Kidney (tissue), 14 donors: ENCODE measurements around the gene PDCD7. TPM values are rescaled to one million over a fixed set of nuclear protein-coding genes. Genes with fewer than 3 reads are reported as not detected.

Experiments used
- DNase-seq, 5 donors: peaks; one replicate each; pipeline ENCODE4 v3.0.0-alpha.2; 2013 to 2020
- FAIRE-seq: peaks from 2 replicates; lab custom pipeline; 2012; peaks lifted over from hg19 to GRCh38; lab: Jason Lieb, UNC
- H3K27ac ChIP-seq, 2 donors: one replicate each; pipeline ENCODE4 v1.7.0; 2013; ENCODE audit warnings: low read depth in 2 of 2, low read length in 2 of 2, inconsistent platforms in 1 of 2
- H3K27me3 ChIP-seq: one replicate; pipeline ENCODE4 v1.7.1; 2013; ENCODE audit warnings: low read length, inconsistent platforms; ENCODE audit not compliant: control insufficient read depth, insufficient read depth
- H3K36me3 ChIP-seq, 3 donors: one replicate each; pipeline versions ENCODE4 v1.7.0 to v1.7.1; 2013; ENCODE audit warnings: low read length in 3 of 3, control low read depth in 1 of 3, inconsistent platforms in 1 of 3; ENCODE audit not compliant: insufficient read depth in 3 of 3, control insufficient read depth in 2 of 3
- H3K4me1 ChIP-seq, 3 donors: one replicate each; pipeline versions ENCODE4 v1.7.0 to v1.7.1; 2013; ENCODE audit warnings: low read length in 3 of 3, inconsistent platforms in 1 of 3, low read depth in 1 of 3; ENCODE audit not compliant: control insufficient read depth in 2 of 3, insufficient read depth in 2 of 3
- H3K4me3 ChIP-seq, 3 donors: one replicate each; pipeline versions ENCODE4 v1.7.0 to v1.8.1; 2013; ENCODE audit warnings: low read length in 3 of 3, control low read depth in 1 of 3, inconsistent platforms in 1 of 3
- H3K9ac ChIP-seq, 3 donors: one replicate each; pipeline versions ENCODE4 v1.7.0 to v1.7.1; 2013; ENCODE audit warnings: low read length in 3 of 3, control low read depth in 1 of 3, inconsistent platforms in 1 of 3
- H3K9me3 ChIP-seq, 3 donors: one replicate each; pipeline versions ENCODE4 v1.7.0 to v1.7.1; 2013; ENCODE audit warnings: low read length in 3 of 3, control low read depth in 1 of 3, inconsistent platforms in 1 of 3; ENCODE audit not compliant: control insufficient read depth in 2 of 3, insufficient read depth in 1 of 3
- intact Hi-C: fragments of 100-400 bp; cut with DNase I; formaldehyde crosslinking; loops from one replicate; pipeline ENCODE4 v1.11.1; 2022
- polyA plus RNA-seq: library from polyadenylated mRNA; stranded (reverse); fragments of 350-450 nt; fragmentation: Illumina TruSeq; extraction: RNeasy Lipid Tissue Mini Kit (QIAGEN cat#74804); gene quantifications from one replicate; pipeline ENCODE4 v1.2.3, GENCODE V29; 2014; ENCODE audit warnings: low read depth, low replicate concordance; ENCODE audit not compliant: insufficient read depth
- total RNA-seq: library from RNA; stranded (reverse); fragmentation: NEBNext Ultra II Directional; extraction: Animal tissue kit (Norgen Biotek cat#: 25700); gene quantifications from one replicate; pipeline ENCODE4 v1.2.1, GENCODE V29; 2021
- TF ChIP-seq, protein P1 (sequence below): IDR thresholded peaks from 3 replicates; pipeline ENCODE4 v1.5.1; 2012; ENCODE audit warnings: mild to moderate bottlenecking, moderate library complexity, borderline replicate concordance; ENCODE audit not compliant: insufficient read depth; ENCODE audit errors: extremely low read depth
- donor health status: control.
- donor health status: control.
- donor health status: control.
- donor health status: control.
- donor health status: control.
- donor health status: DM: yes; HTN: yes; CAD: no.
- donor health status: Normal renal cell carcinoma (clear cell type).

The PDCD7 gene
- total and polyA plus RNA-seq, 2 donors from 2014 or later, result 10.4 to 21.5 TPM

- H3K4me3 ChIP-seq, result no peak overlapping the region
- H3K9ac ChIP-seq, result no peak overlapping the region
- no peak for DNase-seq
- H3K9me3 ChIP-seq, result no peaks in the 10 kb centered on the region
- intact Hi-C loops, result no loop called here
- peaks cover 5 to 46% (median 21%) of the 10 kb centered on the region in 3 donors for H3K36me3 ChIP-seq
- no peaks in the 10 kb centered on the region for H3K27me3 ChIP-seq
- TF ChIP-seq, protein P1, sequence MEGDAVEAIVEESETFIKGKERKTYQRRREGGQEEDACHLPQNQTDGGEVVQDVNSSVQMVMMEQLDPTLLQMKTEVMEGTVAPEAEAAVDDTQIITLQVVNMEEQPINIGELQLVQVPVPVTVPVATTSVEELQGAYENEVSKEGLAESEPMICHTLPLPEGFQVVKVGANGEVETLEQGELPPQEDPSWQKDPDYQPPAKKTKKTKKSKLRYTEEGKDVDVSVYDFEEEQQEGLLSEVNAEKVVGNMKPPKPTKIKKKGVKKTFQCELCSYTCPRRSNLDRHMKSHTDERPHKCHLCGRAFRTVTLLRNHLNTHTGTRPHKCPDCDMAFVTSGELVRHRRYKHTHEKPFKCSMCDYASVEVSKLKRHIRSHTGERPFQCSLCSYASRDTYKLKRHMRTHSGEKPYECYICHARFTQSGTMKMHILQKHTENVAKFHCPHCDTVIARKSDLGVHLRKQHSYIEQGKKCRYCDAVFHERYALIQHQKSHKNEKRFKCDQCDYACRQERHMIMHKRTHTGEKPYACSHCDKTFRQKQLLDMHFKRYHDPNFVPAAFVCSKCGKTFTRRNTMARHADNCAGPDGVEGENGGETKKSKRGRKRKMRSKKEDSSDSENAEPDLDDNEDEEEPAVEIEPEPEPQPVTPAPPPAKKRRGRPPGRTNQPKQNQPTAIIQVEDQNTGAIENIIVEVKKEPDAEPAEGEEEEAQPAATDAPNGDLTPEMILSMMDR, result no peak
- H3K4me1 ChIP-seq, result no peaks in the 10 kb centered on the region
- no peak for FAIRE-seq
- no peak overlapping the region for H3K27ac ChIP-seq
These were observed 18.1 kb downstream of the PDCD7 start for GRCh38 chr15:65115542-65115941.

DNA sequence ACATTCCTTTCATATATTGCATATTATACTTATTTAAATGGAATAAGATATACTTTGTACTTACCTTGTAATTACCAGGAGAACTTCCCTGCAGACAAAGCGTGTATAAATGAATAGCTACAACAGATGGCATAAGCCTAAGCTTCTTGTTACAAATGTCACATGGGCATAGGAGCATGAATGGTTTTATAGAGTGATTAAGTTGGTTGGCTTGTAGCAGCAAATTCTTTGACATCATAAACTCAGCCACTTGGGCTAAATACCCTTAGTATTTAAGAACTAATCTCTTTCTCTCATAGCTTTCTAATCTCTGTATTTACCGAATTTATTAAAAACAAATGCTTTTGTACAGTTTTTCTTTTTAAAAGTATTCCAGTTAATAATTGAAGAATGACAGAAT is 18.5 kb downstream of the PDCD7 start, which contains the start of gene UBAP1L:
TSS of gene UBAP1L (minus strand) at position 115 of the 400 bp plus-strand sequence. CDS start 8,985 bp downstream, outside the sequence.
- TF ChIP-seq, protein P1, result no peak
- no peak for DNase-seq
- no peak for FAIRE-seq
- Histone ChIP-seq H3K9ac (no peak within 1 kb of the TSS), H3K27ac (no peak within 1 kb of the TSS), H3K36me3 (peaks cover 5 to 46% (median 21%) of the 10 kb centered on the region in 3 donors), H3K27me3 (no peaks in the 10 kb centered on the region), H3K9me3 (no peaks in the 10 kb centered on the region), H3K4me1 (no peaks in the 10 kb centered on the region), H3K4me3 (no peak within 1 kb of the TSS)
- intact Hi-C loops, result no loop called here

- Histone ChIP-seq H3K36me3 (peaks cover 2 to 21% (median 8%) of the 10 kb centered on the region in 3 donors), H3K4me1 (no peaks in the 10 kb centered on the region), H3K9ac (no peak overlapping the region), H3K9me3 (no peaks in the 10 kb centered on the region), H3K27ac (no peak overlapping the region), H3K4me3 (no peak overlapping the region), H3K27me3 (no peaks in the 10 kb centered on the region)
- FAIRE-seq (no peak), DNase-seq (no peak)
- intact Hi-C loops, result no loop called here
- TF ChIP-seq, protein P1, result no peak
These were observed 22.8 kb downstream of the PDCD7 start for GRCh38 chr15:65110676-65111292.
